Trophoblast cell (in vitro differentiated cells and primary cell): ENCODE data around the gene COL23A1.

Experiments used
- DNase-seq, 2 donors: peaks; one replicate each; pipeline ENCODE4 v3.0.0-alpha.2; 2016
- H2AFZ ChIP-seq: 2 replicates; pipeline ENCODE4 v1.6.1; 2013; ENCODE audit warnings: low read length, moderate library complexity, mild to moderate bottlenecking; ENCODE audit not compliant: insufficient read depth, poor library complexity
- H2AK5ac ChIP-seq: 2 replicates; pipeline ENCODE4 v1.6.1; 2013; ENCODE audit warnings: mild to moderate bottlenecking, low read length
- H2BK120ac ChIP-seq: 2 replicates; pipeline ENCODE4 v1.6.1; 2013; ENCODE audit warnings: low read length, mild to moderate bottlenecking, moderate library complexity; ENCODE audit not compliant: insufficient read depth, poor library complexity
- H2BK12ac ChIP-seq: 2 replicates; pipeline ENCODE4 v1.6.1; 2013; ENCODE audit warnings: mild to moderate bottlenecking, low read length, moderate library complexity
- H2BK5ac ChIP-seq: 2 replicates; pipeline ENCODE4 v1.6.1; 2013; ENCODE audit warnings: low read length, low read depth, moderate library complexity, mild to moderate bottlenecking; ENCODE audit not compliant: poor library complexity
- H3K14ac ChIP-seq: 2 replicates; pipeline ENCODE4 v1.6.1; 2013; ENCODE audit warnings: mild to moderate bottlenecking, low read length
- H3K18ac ChIP-seq: 2 replicates; pipeline ENCODE4 v1.6.1; 2013; ENCODE audit warnings: mild to moderate bottlenecking, low read length
- H3K23ac ChIP-seq: 2 replicates; pipeline ENCODE4 v1.6.1; 2013; ENCODE audit warnings: low read length
- H3K27ac ChIP-seq: 2 replicates; pipeline ENCODE4 v1.5.1; 2013; ENCODE audit warnings: low read depth, mild to moderate bottlenecking, inconsistent platforms, low read length, moderate library complexity
- H3K27me3 ChIP-seq: 2 replicates; pipeline ENCODE4 v1.6.1; 2013; ENCODE audit warnings: inconsistent platforms, mild to moderate bottlenecking, low read length, moderate library complexity; ENCODE audit not compliant: insufficient read depth
- H3K36me3 ChIP-seq, 2 experiments: 1 replicate in 1 of 2; 2 replicates in 1 of 2; pipeline ENCODE4 v1.6.1; 2013; ENCODE audit warnings: low read length in 2 of 2, mild to moderate bottlenecking in 2 of 2, moderate library complexity in 1 of 2; ENCODE audit not compliant: insufficient read depth in 2 of 2, control insufficient read depth in 1 of 2
- H3K4ac ChIP-seq: 2 replicates; pipeline ENCODE4 v1.6.1; 2013; ENCODE audit warnings: low read depth, mild to moderate bottlenecking, low read length, moderate library complexity
- H3K4me1 ChIP-seq, 2 experiments: 1 replicate in 1 of 2; 2 replicates in 1 of 2; pipeline ENCODE4 v1.6.1; 2013; ENCODE audit warnings: low read length in 2 of 2, mild to moderate bottlenecking in 2 of 2, moderate library complexity in 1 of 2; ENCODE audit not compliant: insufficient read depth in 2 of 2, control insufficient read depth in 1 of 2
- H3K4me2 ChIP-seq: 2 replicates; pipeline ENCODE4 v1.6.1; 2013; ENCODE audit warnings: inconsistent platforms, mild to moderate bottlenecking, low read length, moderate library complexity
- H3K4me3 ChIP-seq: 2 replicates; pipeline ENCODE4 v1.5.1; 2013; ENCODE audit warnings: mild to moderate bottlenecking, low read depth, low read length, inconsistent platforms
- H3K79me1 ChIP-seq: one replicate; pipeline ENCODE4 v1.6.1; 2013; ENCODE audit warnings: low read length
- H3K79me2 ChIP-seq: 2 replicates; pipeline ENCODE4 v1.6.1; 2013; ENCODE audit warnings: low read length, mild to moderate bottlenecking; ENCODE audit not compliant: control insufficient read depth, insufficient read depth, poor library complexity
- H3K9ac ChIP-seq: 2 replicates; pipeline ENCODE4 v1.6.1; 2013; ENCODE audit warnings: mild to moderate bottlenecking, low read length
- H3K9me3 ChIP-seq: 2 replicates; pipeline ENCODE4 v1.6.1; 2013; ENCODE audit warnings: low read depth, mild to moderate bottlenecking, control low read depth, inconsistent platforms, low read length; ENCODE audit not compliant: insufficient read depth
- H4K12ac ChIP-seq: 2 replicates; pipeline ENCODE4 v1.6.1; 2013; ENCODE audit warnings: low read depth, mild to moderate bottlenecking, low read length, moderate library complexity
- H4K8ac ChIP-seq: 2 replicates; pipeline ENCODE4 v1.6.1; 2013; ENCODE audit warnings: low read depth, mild to moderate bottlenecking, low read length, moderate library complexity
- H4K91ac ChIP-seq: one replicate; pipeline ENCODE4 v1.6.1; 2013; ENCODE audit warnings: low read depth, mild to moderate bottlenecking, low read length, moderate library complexity
- WGBS: extraction: QIAGEN DNeasy Blood & Tissue Kit; methylation state at CpG from one replicate; pipeline ENCODE4 v1.1.7; 2013; ENCODE audit warnings: missing lambda C conversion rate; ENCODE audit not compliant: insufficient read length, insufficient coverage; ENCODE audit errors: extremely low coverage; 5-methylcytosine and 5-hydroxymethylcytosine counted together

COL23A1 gene

DNA sequence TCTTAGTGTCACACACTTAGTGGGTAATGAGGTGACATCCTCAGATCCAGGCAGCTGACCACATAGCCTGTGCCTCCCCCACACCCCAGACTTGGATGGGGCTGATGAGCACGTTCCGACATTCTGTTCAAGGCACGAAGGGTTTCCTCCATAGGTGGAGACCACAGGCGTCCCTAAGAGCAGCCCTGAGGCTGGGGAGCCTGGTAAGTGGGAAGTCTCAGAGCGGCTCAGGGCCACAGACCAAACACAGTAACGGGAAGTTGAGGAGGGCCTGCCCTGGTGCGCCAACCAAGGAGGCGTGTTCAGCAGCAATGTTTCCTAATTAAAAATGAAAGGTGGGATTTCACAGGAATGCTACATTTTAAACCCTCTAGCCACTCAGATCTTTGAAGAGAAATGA lies 255.3 kb downstream of the COL23A1 start:
- Histone ChIP-seq H4K91ac (no peak overlapping the region), H2BK120ac (no peak overlapping the region), H3K79me2 (no peaks in the 10 kb centered on the region), H4K8ac (no peak overlapping the region), H3K9me3 (peaks cover 1% of the 10 kb centered on the region), H3K18ac (no peak overlapping the region), H2BK5ac (no peak overlapping the region), H3K4me2 (no peak overlapping the region), H3K23ac (no peak overlapping the region), H3K14ac (no peak overlapping the region), H3K4ac (no peak overlapping the region), H2AFZ (no peak overlapping the region), H3K36me3 (no peaks in the 10 kb centered on the region), H3K4me1 (no peaks in the 10 kb centered on the region), H4K12ac (no peak overlapping the region), H3K9ac (no peak overlapping the region), H3K27me3 (no peaks in the 10 kb centered on the region), H2AK5ac (no peak overlapping the region), H3K79me1 (no peaks in the 10 kb centered on the region), H2BK12ac (no peak overlapping the region), H3K4me3 (no peak overlapping the region), H3K27ac (no peak overlapping the region)
- DNase-seq = no peak
- no CpG with 5 or more reads among the region's 8 CpGs for whole genome bisulfite sequencing

DNA sequence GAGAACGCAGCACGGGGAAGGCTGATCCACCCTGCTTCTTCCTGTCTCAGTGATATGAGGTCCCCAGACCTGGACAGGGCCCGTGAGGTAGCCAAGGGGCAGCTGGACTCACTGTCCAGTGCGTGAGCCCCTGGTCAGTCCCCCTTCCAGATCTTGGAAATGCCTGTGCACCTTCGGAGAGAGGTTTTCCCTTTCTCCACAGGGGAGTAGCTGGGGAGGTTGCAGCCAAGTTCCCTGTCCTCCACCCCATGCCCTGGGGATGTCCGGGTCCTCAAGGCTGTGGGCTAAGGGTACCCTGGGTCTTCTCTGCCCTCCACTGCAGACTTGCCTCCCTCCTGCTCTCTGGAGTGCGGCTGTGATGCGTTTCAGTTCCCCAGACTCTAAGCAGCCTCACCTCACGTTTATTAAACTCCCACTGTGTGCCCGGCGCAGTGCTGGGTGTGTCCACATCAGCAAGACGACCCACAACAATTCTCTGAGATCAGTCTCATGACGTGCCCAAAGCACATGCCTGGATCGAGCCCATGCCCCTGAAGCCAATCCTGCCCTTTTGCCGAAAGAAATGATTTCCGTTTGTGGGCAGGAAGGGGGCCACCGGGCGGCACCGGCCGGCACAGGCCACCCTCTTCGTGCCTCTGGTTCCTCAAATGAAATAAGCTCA lies 256.2 kb downstream of the COL23A1 start:
- Histone ChIP-seq H4K91ac (no peak overlapping the region), H2AFZ (no peak overlapping the region), H3K4me3 (no peak overlapping the region), H2AK5ac (no peak overlapping the region), H4K8ac (no peak overlapping the region), H3K27me3 (no peaks in the 10 kb centered on the region), H3K4me2 (no peak overlapping the region), H3K23ac (no peak overlapping the region), H3K18ac (no peak overlapping the region), H3K4me1 (no peaks in the 10 kb centered on the region), H2BK120ac (no peak overlapping the region), H2BK5ac (no peak overlapping the region), H3K9me3 (peaks cover 1% of the 10 kb centered on the region), H2BK12ac (no peak overlapping the region), H3K79me2 (no peaks in the 10 kb centered on the region), H3K27ac (no peak overlapping the region), H3K4ac (no peak overlapping the region), H4K12ac (no peak overlapping the region), H3K79me1 (no peaks in the 10 kb centered on the region), H3K9ac (no peak overlapping the region), H3K36me3 (no peaks in the 10 kb centered on the region), H3K14ac (no peak overlapping the region)
- DNase-seq = no peak
- no CpG with 5 or more reads among the region's 21 CpGs for WGBS

DNA sequence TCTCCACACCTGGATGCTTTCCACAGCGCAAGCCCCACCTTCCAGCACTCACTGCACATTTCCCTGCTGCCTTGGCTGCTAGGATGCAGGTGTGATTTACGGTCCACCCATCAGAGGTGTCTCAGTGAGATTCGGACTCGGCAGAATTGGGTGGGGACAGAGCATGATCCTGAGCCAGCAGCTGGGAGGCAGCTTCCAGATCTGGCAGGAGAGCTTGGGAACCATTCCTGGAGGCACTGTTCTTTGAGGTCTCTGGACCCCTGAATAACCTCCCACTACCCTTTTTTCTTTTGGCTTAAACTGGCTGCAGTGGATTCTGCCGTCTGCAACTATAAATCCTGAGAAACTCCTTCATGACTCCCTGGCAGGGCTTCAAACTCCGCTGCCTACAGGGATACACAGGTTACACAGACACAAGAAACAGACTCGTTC lies 258.0 kb downstream of the COL23A1 start:
- Histone ChIP-seq H2BK5ac (no peak overlapping the region), H3K23ac (peak overlapping the region; percentile 15), H3K14ac (no peak overlapping the region), H2BK120ac (no peak overlapping the region), H3K4me2 (no peak overlapping the region), H4K91ac (no peak overlapping the region), H4K12ac (no peak overlapping the region), H3K9me3 (peaks cover 1% of the 10 kb centered on the region), H3K4me3 (no peak overlapping the region), H3K79me1 (no peaks in the 10 kb centered on the region), H3K27me3 (no peaks in the 10 kb centered on the region), H3K36me3 (no peaks in the 10 kb centered on the region), H3K27ac (no peak overlapping the region), H3K4me1 (no peaks in the 10 kb centered on the region), H2BK12ac (no peak overlapping the region), H3K79me2 (no peaks in the 10 kb centered on the region), H3K18ac (no peak overlapping the region), H4K8ac (no peak overlapping the region), H2AK5ac (no peak overlapping the region), H3K9ac (no peak overlapping the region), H3K4ac (no peak overlapping the region), H2AFZ (no peak overlapping the region)
- no peak for DNase-seq
- WGBS = no CpG with 5 or more reads among the region's 7 CpGs

DNA sequence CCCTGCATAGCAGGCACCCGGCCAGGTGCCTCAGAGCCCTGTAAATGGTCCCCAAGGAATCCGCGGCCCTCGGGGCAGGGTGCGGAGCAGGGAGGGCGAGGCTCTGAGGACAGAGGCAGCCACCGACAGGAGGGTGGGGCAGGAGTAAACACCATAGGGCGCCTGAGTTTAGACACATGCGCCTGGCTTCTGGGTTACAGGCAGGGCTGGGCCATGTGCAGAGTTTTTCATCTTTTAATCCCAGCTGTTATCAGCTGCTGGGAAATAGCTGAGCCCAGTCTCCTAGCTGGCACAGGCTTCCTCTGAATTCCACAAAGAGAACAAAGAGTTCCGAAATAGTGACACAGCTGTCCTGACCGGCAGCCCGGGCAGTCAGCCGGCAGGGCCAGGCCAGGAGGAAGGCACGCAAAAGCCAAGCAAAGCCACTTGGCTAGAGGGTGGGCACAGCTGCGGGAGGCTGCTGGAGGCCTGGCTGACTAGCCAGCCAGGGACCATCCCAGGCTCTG lies 258.6 kb downstream of the COL23A1 start:
- Histone ChIP-seq H2BK120ac (no peak overlapping the region), H3K9ac (no peak overlapping the region), H3K36me3 (no peaks in the 10 kb centered on the region), H3K4me1 (no peaks in the 10 kb centered on the region), H3K79me1 (no peaks in the 10 kb centered on the region), H3K27ac (no peak overlapping the region), H4K8ac (no peak overlapping the region), H2AK5ac (no peak overlapping the region), H2AFZ (no peak overlapping the region), H4K12ac (no peak overlapping the region), H3K23ac (no peak overlapping the region), H2BK5ac (no peak overlapping the region), H3K79me2 (no peaks in the 10 kb centered on the region), H3K14ac (no peak overlapping the region), H3K4me3 (no peak overlapping the region), H4K91ac (no peak overlapping the region), H3K4me2 (no peak overlapping the region), H2BK12ac (no peak overlapping the region), H3K9me3 (peaks cover 1% of the 10 kb centered on the region), H3K18ac (no peak overlapping the region), H3K4ac (no peak overlapping the region), H3K27me3 (no peaks in the 10 kb centered on the region)
- WGBS = no CpG with 5 or more reads among the region's 15 CpGs
- peak in 1 of 2 donors; percentile 11 for DNase-seq
